ENCODE data around the gene DAAM1. TPM values are rescaled to one million over a fixed set of nuclear protein-coding genes. Genes with fewer than 3 reads are reported as not detected.

The DAAM1 gene
- total RNA-seq, 1 experiment from 2014 or later: 4.7 TPM

GRCh38 chr14:59406454-59407245, 218.2 kb downstream of the DAAM1 start:
- no peak for DNase-seq (ENCODE audit: extremely low read depth, low read depth)

GRCh38 chr14:59407246-59408010, 219.0 kb downstream of the DAAM1 start:
- no peak for DNase-seq (ENCODE audit: extremely low read depth, low read depth)

GRCh38 chr14:59415836-59416602, 227.6 kb downstream of the DAAM1 start:
- DNase-seq (ENCODE audit: extremely low read depth, low read depth): no peak

- DNase-seq (ENCODE audit: extremely low read depth, low read depth): no peak
Observed at GRCh38 chr14:59417311-59417710, 228.8 kb downstream of the DAAM1 start.

- DNase-seq (ENCODE audit: extremely low read depth, low read depth): no peak
Observed at GRCh38 chr14:59419303-59419702, 230.8 kb downstream of the DAAM1 start.
